Myocyte (in vitro differentiated cells): ENCODE measurements around the gene KLHL22. TPM values are rescaled to one million over a fixed set of nuclear protein-coding genes. Genes with fewer than 3 reads are reported as not detected.
"Not testable (repeated sequence)": the region's sequence is repeated elsewhere in the genome, so short reads cannot be mapped to it uniquely, and the experiment has no call there.

ENCODE experiments used
- DNase-seq: peaks from one replicate; pipeline ENCODE4 v3.0.0-alpha.2; 2012; ENCODE audit warnings: low read depth
- total RNA-seq: library from RNA; depleted of rRNA; stranded (reverse); fragments of >200 nt; gene quantifications from 2 replicates; pipeline ENCODE4 v1.2.3, GENCODE V29; 2014

Gene KLHL22
- total RNA-seq, 1 donor from 2014 or later, result 31.5 TPM

DNA sequence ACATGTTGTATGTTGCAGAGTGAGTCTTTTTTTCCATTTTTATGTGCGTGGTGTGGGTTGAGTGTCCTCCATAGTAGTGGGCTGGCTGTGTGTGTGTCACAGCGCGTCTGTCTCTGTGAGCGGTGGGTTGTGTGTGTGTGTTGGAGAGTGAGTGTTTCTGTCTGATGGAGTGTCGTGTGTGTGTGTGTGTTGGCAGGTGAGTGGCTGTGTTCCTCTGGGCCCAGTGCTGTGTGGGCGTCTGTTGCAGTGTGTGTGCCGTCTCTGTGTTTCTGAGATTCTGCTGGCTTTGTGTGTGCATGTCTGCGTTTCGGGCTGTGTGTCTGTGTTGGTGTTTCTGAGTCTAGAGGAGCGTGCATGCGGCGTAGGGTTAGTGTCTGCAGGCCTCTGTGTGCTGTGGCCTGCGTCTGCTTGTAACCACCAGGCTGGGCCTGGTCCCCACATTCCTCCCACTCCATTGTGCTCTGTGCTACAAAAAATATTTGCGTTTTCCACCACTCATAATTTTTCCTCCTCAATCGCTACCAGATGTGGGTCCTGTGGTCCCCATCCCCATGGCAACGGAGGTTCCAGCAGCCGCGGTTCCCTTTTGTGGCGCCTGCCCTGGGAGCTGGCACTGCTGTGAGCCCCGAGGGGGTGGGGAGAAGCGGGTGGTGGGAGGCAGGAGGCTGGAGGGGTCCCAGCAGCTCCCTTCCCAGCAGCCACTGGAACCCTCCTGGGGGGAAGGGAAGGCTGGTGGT lies 73.2 kb downstream of the KLHL22 start:
- DNase-seq, result peak; percentile 23

DNA sequence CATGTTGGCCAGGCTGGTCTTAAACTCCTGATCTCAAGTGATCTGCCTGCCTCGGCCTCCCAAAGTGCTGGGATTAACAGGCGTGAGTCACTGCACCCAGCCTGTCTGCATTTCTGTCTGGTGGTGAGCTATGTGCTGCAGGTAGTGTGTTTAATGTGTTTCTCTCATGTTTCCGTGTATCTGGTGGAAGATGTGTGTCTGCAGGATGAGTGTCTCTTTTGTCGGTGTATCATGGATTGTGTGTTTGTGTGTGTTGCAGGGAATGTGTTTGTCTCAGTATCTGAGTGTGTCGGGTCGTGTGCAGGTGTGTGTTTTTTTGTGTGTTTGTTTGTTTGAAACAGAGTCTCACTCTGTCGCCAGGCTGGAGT lies 74.1 kb downstream of the KLHL22 start:
- DNase-seq, result no peak

DNA sequence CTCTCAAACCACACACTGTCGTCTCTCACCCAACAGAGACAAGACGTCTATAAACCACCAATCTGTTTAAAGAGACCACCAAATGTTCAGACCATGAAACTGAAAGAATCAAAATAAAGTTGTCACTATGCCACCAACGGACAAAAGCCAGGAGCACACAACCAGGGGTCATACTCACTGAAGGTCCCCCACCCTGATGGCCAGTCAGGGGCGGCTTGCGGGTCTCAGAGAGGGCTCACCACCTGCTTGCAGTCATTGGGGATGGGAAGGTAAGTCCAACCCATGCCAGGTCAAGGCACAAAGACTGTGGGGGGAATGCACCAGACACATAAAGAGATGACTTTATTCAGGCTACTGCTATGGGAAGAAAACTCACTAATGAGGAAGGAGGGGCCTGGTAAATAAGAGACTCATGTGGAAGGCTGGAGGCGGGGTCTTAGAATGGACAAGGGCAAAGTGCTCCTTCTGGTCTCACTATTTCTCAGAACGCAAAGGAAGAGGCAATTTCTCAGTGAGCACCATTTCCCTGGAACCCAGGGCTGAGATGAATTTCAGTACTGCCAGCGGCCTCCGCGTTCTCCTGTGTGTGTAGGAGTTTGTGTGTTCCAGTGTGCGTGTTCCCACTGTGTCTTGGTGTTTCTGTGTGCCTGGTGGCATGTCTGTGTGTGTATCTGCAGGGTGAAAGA lies 75.3 kb downstream of the KLHL22 start:
- no peak for DNase-seq

DNA sequence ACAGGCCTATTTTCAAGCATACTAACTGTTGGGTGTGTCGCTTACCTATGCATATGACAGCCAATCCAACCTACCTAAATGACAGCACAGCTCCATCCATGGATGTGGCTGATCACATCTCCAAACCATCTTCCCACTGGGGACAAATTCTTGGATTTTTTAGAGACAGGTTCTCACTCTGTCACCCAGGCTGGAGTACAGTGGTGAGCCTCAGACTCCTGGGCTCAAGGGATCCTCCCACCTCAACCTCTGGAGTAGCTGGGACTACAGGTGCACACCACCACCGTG lies 76.0 kb downstream of the KLHL22 start:
- no peak for DNase-seq

DNA sequence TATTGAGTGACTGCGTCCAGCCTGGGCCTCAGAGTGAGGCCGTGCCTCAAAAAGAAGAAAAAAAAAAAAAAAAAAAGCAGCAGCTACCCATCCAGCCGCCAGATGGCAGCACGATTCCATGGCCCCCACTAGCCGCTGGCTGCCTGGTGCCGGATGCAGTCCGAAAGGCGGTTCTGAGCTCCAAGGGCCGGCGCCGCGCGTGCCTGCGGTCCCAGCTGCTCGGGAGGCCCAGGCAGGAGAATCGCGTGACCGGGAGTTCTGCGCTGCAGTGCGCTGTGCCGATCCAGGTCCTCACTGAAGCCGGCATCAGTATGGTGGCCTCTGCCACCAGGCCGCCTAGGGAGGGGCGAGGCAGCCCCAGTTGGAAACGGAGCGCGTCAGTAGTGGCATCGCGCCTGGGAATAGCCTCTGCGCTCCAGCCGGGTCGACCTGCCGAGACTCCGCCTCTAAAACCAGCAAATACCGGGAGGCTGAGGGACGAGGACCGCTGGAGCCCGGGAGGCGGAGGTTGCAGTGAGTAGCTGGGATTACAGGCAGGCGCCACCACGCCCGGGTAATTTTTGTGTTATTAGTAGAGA lies 77.3 kb downstream of the KLHL22 start:
- peak; percentile 82 for DNase-seq

DNA sequence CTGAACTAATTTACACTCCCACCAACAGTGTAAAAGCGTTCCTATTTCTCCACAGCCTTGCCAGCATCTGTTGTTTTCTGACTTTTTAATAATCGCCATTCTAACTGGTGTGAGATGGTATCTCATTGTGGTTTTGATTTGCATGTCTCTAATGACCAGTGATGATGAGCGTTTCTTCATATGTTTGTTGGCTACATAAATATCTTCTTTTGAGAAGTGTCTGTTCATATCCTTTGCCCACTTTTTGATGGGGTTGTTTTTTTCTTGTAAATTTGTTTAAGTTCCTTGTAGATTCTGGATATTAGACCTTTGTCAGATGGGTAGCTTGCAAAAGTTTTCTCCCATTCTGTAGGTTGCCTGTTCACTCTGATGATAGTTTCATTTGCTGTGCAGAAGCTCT lies 79.9 kb downstream of the KLHL22 start:
- not testable (repeated sequence) for DNase-seq

DNA sequence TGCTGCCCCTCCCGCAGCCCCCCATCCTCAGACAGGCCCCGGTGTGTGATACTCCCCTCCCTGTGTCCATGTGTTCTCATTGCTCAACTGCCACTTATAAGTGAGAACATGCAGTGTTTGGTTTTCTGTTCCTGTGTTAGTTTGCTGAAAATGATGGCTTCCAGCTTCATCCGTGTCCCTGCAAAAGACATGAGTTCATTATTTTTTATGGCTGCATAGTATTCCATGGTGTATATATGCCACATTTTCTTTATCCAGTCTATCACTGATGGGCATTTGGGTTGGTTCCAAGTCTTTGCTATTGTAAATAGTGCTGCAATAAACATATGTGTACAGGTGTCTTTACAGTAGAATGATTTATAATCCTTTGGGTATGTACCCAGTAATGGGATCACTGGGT lies 80.4 kb downstream of the KLHL22 start:
- DNase-seq, result not testable (repeated sequence)

DNA sequence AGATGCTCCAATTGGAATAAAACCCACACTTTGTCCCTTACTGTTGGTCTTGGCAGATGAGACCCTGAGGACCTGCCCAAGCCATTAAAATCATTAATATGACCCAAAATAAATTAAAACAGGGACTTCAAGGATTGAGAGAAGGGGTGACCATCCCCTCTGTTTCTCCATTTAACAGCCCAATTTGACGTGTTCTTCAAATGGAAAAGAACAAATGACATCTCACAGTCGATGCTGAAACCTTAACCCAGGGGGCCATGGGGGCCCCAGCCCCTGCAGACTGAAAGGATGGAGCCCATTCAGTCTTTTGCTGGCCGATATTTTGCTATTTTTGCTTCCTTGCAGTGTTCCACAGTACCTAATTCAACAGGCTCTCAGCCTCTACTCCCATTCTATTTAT lies 81.1 kb downstream of the KLHL22 start:
- DNase-seq, result no peak

DNA sequence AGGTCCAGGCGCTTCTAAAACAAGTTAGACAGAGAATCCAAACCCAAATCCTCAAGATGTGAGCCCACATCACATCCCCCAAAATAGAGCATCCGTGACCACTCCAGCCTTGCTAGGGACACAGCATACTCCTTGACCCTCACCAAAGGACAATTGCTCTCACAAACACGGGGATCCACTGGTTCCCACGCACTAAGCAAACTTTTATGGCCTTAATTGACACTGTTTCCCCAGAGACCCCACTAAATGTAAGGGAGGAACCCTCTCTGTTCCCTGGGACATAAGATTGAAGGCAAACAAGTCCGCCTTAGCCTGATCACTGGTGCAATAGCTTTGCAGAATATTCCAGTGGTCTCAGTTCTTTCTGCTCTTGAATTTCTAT lies 81.5 kb downstream of the KLHL22 start:
- DNase-seq, result no peak

DNA sequence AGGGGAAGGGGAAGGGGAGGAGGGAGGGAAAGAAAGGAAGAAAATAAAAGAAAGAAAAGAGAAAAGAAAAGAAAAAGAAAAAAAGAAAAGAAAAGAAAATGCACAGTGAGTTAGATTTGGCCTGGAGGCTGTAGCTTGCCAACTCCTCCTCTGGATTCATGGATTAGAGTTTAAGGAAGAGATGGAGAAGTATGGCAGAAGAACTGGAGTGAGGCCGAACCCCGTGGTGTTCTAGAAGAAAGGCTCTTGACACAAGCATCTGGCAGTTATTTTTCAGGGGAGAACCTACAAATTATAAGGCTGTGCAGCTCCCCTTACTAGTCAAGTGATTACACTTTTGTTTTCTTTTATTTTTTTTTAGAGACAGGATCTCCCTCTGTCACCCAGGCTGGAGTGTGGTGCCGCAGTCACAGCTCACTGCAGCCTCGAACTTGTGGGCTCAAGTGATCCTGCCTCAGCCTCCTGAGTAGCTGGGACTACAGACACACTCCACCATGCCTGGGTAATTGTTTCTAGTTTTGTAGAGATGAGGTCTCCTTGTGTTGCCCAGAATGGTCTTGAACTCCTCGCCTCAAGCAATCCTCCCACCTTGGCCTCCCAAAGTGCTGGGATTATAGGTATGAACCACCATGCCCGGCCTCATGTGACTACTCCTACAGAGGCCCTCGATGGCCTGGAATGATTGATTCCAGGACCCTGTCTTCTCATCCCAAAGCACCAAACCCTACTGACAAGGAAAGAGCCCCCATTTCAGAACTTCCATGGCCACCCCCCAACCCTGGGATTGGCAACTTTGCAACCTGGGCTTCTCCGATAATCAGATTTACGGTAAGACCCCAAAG lies 82.2 kb downstream of the KLHL22 start:
- DNase-seq, result no peak

DNA sequence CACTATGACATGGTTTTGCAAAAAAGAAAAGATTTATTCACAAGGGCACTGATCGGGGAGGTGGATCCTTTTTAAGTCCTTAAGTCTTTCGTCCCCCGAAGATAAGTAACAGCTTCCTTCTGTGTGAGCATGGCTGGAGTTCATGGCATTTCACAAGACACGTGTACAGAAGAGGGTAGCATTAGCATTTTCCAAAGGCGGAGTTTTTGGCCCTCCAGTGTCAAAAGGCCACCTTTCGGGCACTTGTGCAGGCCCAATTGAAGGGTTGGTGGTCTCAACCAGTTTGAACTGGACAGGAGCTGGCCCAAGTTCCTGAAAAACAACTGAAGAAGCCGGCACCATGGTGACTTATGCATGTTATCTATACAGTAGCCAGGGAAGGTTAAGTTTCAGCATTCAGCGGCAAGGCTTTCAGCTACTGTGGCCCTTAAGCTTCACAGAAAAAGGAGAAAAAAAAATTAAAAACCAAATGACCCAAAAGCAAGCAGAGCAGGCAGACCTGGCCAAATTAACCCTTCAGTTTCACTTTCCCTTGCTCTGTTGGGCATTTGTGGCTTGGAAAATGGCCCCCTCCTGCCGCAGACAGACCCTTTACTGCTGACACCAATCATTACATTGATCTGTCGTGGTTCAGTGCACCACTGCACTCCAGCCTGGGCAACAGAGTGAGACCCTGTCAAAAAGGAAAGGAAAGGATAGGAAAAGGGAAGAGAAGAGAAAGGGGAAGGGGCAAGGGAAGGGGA lies 83.0 kb downstream of the KLHL22 start:
- DNase-seq, result no peak

DNA sequence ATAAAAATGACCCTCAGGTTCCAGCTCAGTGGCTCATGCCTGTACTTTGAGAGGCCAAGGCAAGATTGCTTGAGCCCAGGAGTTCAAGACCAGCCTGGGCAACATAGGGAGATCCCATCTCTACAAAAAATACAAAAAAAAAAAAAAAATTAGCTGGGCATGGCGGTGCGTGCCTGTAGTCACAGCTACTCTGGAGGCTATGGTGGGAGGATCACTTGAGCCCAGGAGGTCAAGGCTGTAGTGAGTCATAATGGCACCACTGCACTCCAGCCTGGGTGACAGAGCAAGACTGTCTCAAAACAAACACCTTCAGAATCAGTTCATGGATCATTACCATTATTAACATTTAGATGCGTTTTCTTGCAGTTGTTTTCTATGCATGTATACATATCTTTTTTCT lies 86.2 kb downstream of the KLHL22 start:
- DNase-seq, result not testable (repeated sequence)

DNA sequence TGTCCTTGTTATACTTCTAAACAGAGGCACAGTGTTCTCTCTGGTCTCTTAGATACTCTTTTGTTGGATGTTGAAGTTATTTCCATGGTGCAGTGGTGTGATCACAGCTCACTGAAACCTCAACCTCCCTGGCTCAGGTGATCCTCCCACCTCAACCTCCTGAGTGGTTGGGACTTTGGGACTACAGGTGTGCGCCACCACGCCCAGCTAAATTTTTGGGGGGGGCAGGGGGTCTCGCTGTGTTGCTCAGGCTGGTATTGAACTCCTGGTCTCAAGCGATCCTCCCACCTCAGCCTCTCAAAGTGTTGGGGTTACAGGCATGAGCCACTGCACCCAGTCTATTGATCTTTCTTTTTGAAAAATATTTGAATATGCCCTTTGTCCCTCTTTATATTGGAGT lies 86.7 kb downstream of the KLHL22 start:
- no peak for DNase-seq

DNA sequence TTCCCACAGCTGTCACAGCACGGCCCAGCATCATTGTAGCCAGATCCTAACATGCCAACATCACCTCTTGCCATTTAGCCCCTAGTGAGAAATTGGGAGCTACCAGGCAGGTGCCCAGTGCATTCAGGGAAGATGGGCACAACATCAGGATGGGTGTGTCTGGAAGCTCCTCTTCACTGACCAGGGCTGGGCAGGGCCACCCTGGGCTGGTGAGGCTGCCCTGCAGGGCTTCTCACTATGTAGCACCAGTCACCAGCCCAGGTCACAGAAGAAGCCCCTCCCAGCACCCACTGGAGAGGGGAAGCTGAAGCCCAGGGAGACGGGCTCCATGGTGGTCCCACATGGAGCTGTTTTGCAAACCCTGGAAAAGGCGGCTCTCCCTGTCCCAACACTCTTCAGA lies 87.8 kb downstream of the KLHL22 start:
- no peak for DNase-seq

DNA sequence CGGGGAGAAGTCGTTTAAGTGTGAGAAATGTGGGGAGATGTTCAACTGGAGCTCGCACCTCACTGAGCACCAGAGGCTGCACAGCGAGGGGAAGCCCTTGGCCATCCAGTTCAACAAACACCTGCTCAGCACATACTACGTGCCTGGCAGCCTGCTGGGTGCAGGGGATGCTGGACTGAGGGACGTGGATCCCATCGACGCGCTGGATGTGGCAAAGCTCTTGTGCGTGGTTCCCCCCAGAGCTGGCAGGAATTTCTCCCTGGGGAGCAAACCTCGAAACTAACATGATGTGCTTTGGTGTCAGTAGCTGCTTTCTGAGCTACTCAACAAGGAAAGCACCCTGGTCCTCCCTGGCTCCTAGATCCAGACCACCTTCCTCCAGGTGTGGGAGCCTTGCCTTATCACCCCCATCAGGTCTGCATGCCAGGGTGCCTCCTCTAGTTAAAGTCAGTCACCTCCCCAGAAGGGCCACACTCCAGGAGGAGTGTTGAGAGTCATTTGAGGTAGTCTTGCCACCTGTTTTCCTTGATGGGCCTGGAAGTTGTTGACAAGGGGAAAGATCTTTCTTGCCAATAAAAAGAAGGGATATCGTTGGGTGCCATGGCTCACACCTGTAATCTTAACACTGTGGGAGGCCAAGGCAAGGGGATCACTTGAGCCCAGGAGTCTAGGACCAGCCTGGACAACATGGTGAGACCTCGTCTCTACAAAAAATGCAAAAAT lies 88.7 kb downstream of the KLHL22 start:
- DNase-seq, result no peak

DNA sequence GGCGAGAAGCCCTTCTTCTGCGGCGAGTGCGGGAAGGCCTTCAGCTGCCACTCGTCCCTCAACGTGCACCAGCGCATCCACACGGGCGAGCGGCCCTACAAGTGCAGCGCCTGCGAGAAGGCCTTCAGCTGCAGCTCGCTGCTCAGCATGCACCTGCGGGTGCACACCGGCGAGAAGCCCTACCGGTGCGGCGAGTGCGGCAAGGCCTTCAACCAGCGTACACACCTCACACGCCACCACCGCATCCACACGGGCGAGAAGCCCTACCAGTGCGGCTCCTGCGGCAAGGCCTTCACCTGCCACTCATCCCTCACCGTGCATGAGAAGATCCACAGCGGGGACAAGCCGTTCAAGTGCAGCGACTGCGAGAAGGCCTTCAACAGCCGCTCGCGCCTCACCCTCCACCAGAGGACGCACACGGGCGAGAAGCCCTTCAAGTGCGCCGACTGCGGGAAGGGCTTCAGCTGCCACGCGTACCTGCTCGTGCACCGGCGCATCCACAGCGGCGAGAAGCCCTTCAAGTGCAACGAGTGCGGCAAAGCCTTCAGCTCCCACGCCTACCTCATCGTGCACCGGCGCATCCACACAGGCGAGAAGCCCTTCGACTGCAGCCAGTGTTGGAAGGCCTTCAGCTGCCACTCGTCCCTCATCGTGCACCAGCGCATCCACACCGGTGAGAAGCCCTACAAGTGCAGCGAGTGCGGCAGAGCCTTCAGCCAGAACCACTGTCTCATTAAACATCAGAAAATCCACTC lies 89.5 kb downstream of the KLHL22 start:
- no peak for DNase-seq

DNA sequence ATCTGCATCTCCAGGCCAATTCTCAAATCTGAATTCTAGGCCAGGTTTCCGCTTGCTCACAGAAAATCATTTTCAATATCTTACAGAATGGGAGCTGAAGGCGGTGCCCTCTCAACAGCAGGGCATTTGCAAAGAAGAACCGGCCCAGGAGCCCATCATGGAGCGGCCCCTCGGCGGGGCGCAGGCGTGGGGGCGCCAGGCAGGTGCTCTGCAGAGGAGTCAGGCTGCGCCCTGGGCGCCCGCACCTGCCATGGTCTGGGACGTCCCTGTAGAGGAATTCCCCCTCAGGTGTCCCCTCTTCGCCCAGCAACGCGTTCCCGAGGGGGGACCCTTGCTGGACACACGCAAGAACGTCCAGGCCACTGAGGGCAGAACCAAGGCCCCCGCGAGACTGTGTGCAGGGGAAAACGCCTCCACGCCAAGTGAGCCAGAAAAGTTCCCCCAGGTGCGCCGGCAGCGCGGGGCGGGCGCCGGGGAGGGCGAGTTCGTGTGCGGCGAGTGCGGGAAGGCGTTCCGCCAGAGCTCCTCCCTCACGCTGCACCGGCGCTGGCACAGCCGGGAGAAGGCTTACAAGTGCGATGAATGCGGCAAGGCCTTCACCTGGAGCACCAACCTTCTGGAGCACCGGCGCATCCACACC lies 90.2 kb downstream of the KLHL22 start:
- no peak for DNase-seq

DNA sequence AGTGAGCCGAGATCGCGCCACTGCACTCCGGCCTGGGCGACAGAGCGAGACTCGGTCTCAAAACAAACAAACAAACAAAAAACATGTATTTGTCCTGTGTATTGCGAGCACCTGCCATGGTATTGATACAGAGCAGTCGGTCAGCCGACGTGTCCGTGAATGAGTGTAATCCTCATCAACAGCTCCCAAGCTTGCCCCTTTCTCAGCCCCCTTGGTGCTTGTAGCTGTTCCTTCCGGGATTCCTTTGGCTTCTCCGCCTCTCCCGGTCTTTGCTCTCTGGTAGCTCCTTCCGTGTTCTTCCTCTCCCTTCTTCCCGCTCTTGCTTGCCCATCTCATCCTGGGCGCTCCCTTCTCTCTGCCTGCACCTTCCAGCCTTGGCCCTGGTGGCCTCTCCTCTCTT lies 90.7 kb downstream of the KLHL22 start:
- no peak for DNase-seq

DNA sequence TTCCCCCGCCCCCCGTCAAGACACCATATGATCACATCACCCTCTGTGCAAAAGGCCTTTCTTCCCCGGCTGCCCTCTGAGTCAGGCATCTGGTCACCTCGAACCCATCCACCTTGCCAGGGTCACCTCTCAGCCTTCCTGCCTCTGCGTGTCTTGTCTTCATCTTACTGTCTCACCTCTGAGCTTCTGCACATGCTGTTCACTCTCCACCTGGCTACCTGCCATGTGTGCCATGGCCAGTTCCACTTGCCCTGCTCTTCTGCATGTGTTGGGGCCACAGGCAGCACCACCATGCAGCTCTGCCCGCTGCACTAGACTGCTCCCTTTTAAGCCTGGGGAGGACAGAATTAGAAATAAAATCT lies 91.8 kb downstream of the KLHL22 start:
- DNase-seq, result no peak
